T-helper 1 cell (primary cell): ENCODE data around the gene SFMBT2.

Experiments used
- DNase-seq, 5 donors: peaks; one replicate each; pipeline ENCODE4 v3.0.0-alpha.2; 2012 to 2020

Gene SFMBT2

GRCh38 chr10:7293378-7293920, 117.4 kb downstream of the SFMBT2 start:
- DNase-seq, result no peak

- no peak for DNase-seq
Observed at GRCh38 chr10:7291487-7292270, 119.2 kb downstream of the SFMBT2 start.

GRCh38 chr10:7288060-7288690, 122.7 kb downstream of the SFMBT2 start:
- no peak for DNase-seq

DNA sequence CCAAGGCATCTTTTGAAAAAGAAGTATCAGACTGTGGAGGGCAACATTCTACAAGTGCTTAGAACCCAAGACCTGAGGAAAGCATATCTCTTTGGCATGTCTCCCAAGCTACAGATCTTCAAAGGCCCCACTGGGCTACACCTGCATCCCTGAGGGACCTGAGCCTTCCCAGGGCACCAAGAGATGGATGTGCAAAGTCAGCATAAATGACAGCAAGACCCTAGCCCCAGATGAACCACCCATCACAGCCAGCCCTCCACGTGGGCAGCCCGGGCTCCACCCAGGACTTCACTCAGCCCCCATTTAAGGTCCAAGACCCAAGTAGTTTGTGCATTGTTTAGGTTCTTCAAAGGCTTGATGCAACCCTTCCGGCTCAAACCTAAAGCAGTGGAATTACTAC, 123.5 kb downstream of the SFMBT2 start:
- DNase-seq, result no peak

DNA sequence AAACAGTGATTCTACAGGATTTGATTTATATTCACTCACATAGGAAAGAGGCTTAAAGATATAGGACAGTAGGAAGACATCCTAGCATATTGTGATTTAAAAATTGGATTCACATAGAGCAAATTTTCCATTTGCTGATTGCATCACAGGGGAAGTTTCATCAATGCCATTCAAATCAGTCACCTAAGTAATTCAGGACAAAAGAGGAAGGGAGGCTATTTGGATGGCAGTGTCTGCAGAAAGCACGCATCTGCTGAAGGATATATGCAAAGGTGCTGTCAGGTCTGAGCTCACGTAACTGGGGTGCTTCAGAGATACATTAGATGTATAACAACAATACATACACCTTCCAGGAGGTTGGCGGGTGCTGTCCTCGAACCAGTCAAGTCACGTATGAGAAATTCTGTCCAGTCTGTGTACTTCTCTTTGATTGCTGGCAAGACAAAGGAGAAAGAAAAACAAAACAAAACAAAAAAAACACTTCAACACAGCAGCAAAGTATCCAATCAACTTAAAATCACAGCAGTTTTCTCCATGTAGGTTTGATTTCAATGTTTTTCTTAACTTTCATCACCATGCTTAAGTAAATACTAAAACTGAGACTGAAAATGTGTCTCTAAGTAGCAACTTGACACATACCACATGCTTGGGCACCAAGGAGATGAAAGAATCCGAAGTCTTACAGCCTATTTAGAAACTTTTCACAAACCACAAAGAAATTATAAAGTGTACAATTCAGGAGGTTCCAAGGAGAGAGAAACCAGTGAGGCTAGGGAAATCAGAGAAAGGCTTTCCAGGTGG, 125.1 kb downstream of the SFMBT2 start:
- DNase-seq, result peak in 1 of 5 donors; percentile 36

GRCh38 chr10:7283246-7283645, 127.6 kb downstream of the SFMBT2 start:
- no peak for DNase-seq

DNA sequence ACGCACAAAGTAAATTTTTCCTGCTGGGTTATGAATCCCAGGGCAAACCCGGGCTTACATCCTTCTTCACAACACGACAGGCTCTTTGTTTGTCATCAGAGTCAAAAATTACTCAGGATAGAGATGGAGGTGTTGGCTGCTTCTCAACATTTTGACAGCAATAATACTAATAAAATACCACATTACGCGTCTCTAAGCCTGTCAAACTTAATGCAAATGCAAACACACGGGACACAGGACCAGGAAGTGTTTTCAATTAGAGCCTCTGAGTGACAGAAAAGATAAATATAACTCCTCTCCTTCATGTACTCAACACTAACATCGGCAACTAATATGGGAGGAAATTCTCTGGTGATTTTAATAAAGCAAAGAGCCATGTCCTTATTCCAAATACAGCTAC, 128.4 kb downstream of the SFMBT2 start:
- no peak for DNase-seq

- no peak for DNase-seq
Observed at GRCh38 chr10:7281429-7281828, 129.4 kb downstream of the SFMBT2 start.

DNA sequence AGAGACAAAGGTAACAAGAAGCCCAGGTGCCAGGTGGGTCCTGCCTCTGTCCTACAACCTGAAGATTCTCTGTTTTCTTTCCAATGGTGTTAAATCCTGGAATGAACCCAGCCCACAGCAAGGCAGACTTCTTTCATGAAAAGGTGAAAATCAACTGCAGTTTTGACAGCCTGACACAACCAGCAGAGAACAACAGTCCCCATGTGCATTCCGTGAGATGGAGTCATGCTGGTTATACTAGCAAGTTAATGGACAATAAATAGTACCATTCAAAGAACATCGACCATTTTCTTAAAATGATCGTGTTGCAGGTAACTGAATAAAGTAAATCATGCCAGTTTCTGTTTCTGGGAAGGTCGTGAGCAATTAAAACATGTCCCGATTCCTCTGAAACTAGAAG, 131.5 kb downstream of the SFMBT2 start:
- no peak for DNase-seq

GRCh38 chr10:7277867-7278266, 133.0 kb downstream of the SFMBT2 start:
- no peak for DNase-seq

GRCh38 chr10:7277432-7277831, 133.4 kb downstream of the SFMBT2 start:
- DNase-seq, result no peak

- DNase-seq, result peak in 1 of 5 donors; percentile 30
Observed at GRCh38 chr10:7275761-7276440, 134.9 kb downstream of the SFMBT2 start.

DNA sequence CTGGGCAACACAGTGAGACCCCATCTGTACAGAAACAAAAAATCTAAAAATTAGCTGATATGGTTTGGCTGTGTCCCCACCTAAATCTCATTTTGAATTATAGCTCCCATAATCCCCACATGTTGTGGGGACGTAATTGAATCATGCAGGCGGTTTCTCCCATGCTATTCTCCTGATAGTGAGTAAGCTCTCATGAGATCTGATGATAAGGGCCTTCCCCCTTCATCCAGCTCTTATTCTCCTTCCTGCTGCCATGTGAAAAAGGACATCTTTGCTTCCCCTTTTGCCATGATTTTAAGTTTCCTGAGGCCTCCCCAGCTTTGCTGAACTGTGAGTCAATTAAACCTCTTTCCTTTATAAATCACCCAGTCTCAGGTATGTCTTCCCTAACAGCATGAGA, 136.5 kb downstream of the SFMBT2 start:
- no peak for DNase-seq

GRCh38 chr10:7272008-7272407, 138.8 kb downstream of the SFMBT2 start:
- DNase-seq, result peak in 1 of 5 donors; percentile 64

DNA sequence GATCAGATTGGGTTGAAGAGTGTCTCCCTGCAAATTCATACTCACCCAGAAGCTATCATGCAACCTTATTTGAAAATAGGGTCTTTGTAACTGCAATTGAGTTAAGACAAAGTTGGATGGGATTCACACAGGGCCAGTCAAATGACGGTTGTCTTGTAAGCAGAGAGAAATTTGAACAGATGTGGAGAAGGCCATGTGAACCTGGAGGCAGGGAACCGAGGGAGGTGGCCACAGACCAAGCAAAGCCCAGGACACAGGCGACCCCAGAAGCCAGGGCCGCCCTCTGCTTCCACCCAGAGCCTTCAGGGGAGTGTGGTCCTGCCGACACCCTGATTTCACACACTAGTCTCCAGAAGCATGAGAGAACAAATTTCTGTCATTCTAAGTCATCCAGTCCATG, 140.8 kb downstream of the SFMBT2 start:
- no peak for DNase-seq

GRCh38 chr10:7267142-7267541, 143.7 kb downstream of the SFMBT2 start:
- DNase-seq, result no peak

GRCh38 chr10:7265396-7266123, 145.3 kb downstream of the SFMBT2 start:
- no peak for DNase-seq

DNA sequence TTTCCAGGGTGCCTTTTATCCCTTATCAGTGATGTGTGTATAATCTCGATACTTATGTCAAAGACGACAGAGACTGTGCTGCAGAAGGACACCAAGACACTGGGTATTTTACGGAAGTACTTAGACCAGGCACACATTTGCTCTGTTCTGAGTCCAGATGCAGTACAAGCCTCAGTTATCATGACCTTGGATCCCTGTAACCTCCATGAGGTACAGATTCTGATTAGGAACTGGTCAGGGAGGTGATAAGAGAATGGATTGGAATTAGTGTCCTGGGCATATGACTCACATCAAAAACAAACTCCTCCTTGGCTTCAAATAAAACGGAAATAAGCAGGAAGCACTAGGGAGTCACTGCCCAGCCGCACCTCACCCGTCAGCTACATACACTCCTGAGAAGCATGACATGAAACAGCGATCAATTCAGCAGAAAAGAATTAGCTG, 146.5 kb downstream of the SFMBT2 start:
- no peak for DNase-seq

DNA sequence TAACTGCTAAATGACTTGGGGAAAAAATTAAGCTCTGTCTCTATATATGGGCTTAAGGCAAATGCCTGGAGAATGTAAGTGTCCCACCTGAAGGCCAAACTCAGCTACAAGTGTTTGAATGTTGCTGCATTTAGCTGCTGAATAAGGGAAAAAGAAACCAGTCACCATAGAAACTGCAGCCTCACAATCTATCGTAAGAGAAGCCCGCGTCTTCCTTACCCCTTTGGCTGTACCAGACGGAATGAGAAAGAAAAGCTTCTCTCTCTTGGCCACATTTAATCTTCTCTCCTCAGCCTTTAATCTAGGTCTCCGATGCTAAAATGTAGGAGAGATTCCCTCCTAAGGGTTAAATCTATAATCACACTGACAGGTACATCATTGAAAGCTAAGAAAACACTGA, 147.2 kb downstream of the SFMBT2 start:
- DNase-seq, result no peak

GRCh38 chr10:7261351-7261750, 149.5 kb downstream of the SFMBT2 start:
- no peak for DNase-seq

- DNase-seq, result no peak
Observed at GRCh38 chr10:7260912-7261311, 149.9 kb downstream of the SFMBT2 start.

GRCh38 chr10:7260412-7260900, 150.4 kb downstream of the SFMBT2 start:
- peak in 1 of 5 donors; percentile 59 for DNase-seq
